ENCODE measurements around the gene PITPNM3.

PITPNM3 gene

GRCh38 chr17:6556121-6557039, at the start of gene PITPNM3:
TSS of gene PITPNM3 (minus strand) at chr17:6556555. CDS start at chr17:6556406, 149 bp downstream.
- peak; percentile 9; the same call in 1 of the 3 replicates for ATAC-seq
- TF ChIP-seq ZFP30 (CRISPR knock-in tag; IDR thresholded peaks at IDR 0.05) (peak; percentile 36; the same call in 1 of the 2 replicates), ESRRG (CRISPR knock-in tag; IDR thresholded peaks at IDR 0.05) (no peak)

- no peak for TF ChIP-seq OSR1 (CRISPR knock-in tag; IDR thresholded peaks at IDR 0.05)
- TF ChIP-seq ARNTL (CRISPR knock-in tag; IDR thresholded peaks at IDR 0.05; ENCODE audit: borderline replicate concordance, low read depth), result no peak
- TF ChIP-seq BACH2 (CRISPR knock-in tag; IDR thresholded peaks at IDR 0.05; ENCODE audit: borderline replicate concordance), result no peak
- TF ChIP-seq ZFP30 (CRISPR knock-in tag; IDR thresholded peaks at IDR 0.05), result no peak
- TF ChIP-seq POU6F1 (CRISPR knock-in tag; IDR thresholded peaks at IDR 0.05; ENCODE audit: borderline replicate concordance, low read depth), result no peak
- no peak for TF ChIP-seq ISL1 (CRISPR knock-in tag; IDR thresholded peaks at IDR 0.05)
- no peak for TF ChIP-seq PPARA (CRISPR knock-in tag; IDR thresholded peaks at IDR 0.05; ENCODE audit: borderline replicate concordance)
- no peak for ATAC-seq
Observed at GRCh38 chr17:6605142-6605541, 48.8 kb upstream of the PITPNM3 start.

GRCh38 chr17:6603744-6604325, 47.5 kb upstream of the PITPNM3 start:
- no peak for ATAC-seq

More at GRCh38 chr17:6603744-6604325, 47.5 kb upstream of the PITPNM3 start:
- TF ChIP-seq OSR1 (CRISPR knock-in tag; IDR thresholded peaks at IDR 0.05), result no peak
- TF ChIP-seq CREB5 (CRISPR knock-in tag; IDR thresholded peaks at IDR 0.05; ENCODE audit: low read depth), result no peak
- no peak for TF ChIP-seq ARNTL (CRISPR knock-in tag; IDR thresholded peaks at IDR 0.05; ENCODE audit: borderline replicate concordance, low read depth)
- TF ChIP-seq POU6F1 (CRISPR knock-in tag; IDR thresholded peaks at IDR 0.05; ENCODE audit: borderline replicate concordance, low read depth), result no peak
- TF ChIP-seq, protein P1, sequence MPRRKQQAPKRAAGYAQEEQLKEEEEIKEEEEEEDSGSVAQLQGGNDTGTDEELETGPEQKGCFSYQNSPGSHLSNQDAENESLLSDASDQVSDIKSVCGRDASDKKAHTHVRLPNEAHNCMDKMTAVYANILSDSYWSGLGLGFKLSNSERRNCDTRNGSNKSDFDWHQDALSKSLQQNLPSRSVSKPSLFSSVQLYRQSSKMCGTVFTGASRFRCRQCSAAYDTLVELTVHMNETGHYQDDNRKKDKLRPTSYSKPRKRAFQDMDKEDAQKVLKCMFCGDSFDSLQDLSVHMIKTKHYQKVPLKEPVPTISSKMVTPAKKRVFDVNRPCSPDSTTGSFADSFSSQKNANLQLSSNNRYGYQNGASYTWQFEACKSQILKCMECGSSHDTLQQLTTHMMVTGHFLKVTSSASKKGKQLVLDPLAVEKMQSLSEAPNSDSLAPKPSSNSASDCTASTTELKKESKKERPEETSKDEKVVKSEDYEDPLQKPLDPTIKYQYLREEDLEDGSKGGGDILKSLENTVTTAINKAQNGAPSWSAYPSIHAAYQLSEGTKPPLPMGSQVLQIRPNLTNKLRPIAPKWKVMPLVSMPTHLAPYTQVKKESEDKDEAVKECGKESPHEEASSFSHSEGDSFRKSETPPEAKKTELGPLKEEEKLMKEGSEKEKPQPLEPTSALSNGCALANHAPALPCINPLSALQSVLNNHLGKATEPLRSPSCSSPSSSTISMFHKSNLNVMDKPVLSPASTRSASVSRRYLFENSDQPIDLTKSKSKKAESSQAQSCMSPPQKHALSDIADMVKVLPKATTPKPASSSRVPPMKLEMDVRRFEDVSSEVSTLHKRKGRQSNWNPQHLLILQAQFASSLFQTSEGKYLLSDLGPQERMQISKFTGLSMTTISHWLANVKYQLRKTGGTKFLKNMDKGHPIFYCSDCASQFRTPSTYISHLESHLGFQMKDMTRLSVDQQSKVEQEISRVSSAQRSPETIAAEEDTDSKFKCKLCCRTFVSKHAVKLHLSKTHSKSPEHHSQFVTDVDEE (CRISPR knock-in tag; IDR thresholded peaks at IDR 0.05), result no peak
- TF ChIP-seq CSRNP3 (CRISPR knock-in tag; IDR thresholded peaks at IDR 0.05), result no peak

Data from SK-N-SH treated with all-trans-retinoic acid at 6 μM for 48 hours (cell line).